NCI-H1694 treated with DMSO at 0.1 percent for 48 hours (cell line): ENCODE data around the gene DNAJC5.
"Not testable (repeated sequence)": the region's sequence is repeated elsewhere in the genome, so short reads cannot be mapped to it uniquely, and the experiment has no call there.

Experiments
- DNase-seq: peaks from one replicate; lab custom pipeline; 2025; lab: John Stamatoyannopoulos, UW

DNAJC5 gene

DNA sequence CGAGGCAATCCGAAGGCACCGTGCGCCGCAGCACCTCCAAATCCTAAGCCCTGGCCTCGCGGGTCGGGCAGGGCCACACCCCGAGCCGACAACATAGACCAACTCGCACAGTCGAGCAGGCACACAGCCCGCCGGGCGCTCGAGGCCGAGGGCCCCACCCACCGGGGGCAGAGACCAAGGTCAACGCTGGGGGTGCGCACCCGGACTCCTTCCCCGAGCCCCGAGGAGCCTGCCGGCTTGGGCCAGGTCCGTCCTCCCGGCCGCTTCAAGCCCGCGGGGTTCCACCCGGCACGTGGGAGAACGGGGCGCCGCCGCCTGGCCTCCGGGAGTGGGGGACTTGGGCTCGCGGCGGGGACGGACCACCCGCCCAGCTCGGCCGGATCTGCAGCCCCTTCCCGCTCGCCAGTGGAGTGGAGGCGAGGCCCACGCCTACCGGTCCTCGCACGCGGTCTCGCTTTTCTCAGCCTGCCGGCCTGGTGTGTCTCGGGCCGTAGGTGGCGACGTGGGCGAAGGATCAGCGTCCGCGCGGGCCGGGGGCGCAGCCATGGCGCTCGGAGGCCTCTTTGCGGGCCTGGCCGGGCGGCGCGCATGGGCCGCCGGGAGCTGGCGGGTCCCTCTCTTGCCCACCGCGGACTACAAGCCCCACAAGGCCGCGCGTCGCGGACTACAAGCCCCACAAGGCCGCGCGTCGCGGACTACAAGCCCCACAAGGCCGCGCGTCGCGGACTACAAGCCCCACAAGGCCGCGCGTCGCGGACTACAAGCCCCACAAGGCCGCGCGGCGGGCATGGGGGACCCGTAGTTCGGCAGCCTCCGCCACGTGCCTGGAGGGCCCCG lies 61.1 kb downstream of the DNAJC5 start, which contains the start of gene UCKL1:
UCKL1 (minus strand) TSS at position 590 of the 837 bp plus-strand sequence; CDS start at position 546, 44 bp downstream.
- DNase-seq, result peak; percentile 67

DNA sequence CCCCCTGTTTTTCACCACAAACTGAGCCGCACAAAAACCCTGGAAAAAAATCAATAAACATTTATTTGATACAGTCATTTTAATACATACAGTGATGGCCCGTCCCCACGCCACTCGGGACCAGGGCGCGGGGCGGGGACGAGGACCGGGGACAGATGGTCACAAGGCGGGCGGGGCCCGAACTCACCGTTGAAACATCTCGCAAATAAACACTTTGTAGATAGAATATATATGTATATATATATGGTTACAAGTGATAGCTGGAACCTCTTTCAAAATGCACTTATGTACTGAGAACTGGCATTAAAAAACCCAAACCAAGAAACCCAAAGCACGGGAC lies 61.7 kb downstream of the DNAJC5 start:
- no peak for DNase-seq

GRCh38 chr20:63957004-63957689 lies 62.2 kb downstream of the DNAJC5 start:
- peak; percentile 29 for DNase-seq

DNA sequence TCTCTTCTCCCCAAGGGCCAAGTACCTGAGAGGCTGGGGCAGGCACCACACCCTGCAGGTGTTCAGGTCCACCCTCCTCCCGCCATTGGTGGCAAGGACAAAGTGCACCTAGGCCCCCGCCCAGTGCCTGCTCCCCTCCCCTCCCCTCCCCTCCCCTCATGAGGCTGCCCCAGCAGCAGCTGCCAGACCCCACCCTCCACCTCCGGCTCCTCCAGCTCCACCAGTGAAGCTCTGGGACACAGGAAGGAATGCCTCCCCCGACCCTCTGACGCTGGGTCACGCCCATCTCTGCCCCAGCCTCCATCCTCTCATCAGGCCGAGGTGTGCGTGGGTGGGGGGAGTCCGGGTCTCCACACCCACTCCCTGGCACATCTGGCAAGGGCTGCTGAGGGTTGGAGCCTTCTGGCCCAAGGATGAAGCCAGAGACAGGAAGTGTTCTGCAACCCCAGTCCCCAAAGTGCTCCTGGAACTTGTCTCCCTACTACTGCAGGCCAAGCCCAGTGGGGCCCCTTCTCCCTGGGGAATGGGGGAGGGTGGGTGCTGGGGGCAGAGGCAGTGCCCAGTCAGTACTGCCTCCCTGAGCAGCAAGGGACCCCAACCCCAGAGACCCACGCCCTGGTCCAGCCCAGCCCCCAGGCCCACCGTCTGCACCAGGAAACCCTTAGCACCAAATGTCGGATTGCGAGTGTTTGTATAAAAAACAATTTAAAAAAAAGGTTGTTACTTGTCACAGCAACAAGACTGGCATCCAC lies 62.9 kb downstream of the DNAJC5 start:
- DNase-seq, result no peak

DNA sequence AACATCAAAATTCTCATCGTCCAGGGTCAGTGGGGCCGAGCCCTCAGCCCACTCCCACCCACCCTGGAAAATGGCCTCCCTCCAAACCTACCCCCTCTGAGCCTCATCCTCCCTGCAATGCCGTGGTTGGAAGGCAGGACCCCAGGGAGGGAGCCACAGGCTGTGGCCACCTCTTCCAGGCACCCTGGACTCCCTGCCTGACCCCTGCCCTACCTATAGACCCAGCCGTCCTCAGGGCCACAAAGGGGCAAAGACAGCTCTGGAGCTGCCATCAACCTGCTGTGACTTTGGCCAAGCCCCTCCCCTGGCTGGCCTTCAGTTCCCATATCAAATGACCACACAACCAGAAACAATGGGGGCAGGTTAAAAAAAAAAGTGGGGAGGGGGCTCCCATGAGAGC lies 63.5 kb downstream of the DNAJC5 start:
- no peak for DNase-seq

- DNase-seq, result no peak
These were observed 64.2 kb downstream of the DNAJC5 start for GRCh38 chr20:63958964-63959698.

GRCh38 chr20:63959699-63960075 lies 64.8 kb downstream of the DNAJC5 start:
- no peak for DNase-seq

DNA sequence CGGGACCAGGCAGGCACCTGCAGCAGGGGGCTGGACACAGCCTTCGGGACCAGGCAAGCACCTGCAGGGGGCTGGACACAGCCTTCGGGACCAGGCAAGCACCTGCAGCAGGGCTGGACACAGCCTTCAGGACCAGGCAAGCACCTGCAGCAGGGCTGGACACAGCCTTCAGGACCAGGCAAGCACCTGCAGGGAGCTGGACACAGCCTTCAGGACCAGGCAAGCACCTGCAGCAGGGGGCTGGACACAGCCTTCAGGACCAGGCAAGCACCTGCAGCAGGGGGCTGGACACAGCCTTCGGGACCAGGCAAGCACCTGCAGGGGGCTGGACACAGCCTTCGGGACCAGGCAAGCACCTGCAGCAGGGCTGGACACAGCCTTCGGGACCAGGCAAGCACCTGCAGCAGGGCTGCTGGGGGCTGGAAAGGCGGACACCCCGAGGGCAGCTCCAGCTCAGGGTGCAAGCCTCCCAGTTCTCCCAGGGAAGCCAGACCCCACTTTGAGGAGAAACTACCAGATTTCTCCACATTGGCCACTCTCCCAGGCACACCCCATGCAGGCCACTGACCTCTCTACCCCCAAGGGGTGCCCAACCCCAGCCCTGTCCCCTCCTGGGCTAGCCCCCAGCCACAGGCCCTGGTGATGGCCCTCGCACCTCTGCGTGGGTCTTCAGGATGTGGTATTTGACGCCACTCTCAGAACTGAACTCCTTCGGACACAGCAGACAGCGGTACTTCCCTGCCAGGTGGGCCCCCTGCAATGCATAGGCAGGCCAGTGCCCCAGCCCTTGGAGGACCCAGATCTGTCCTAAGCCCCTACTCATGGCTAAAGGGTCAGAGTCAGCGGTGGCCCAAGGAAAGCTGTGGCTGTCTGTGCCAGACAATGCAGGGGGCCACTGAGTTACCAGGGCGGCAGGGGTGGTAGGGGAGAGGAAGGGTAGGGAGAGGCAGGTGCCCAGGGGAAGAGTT lies 66.0 kb downstream of the DNAJC5 start:
- not testable (repeated sequence) for DNase-seq

DNA sequence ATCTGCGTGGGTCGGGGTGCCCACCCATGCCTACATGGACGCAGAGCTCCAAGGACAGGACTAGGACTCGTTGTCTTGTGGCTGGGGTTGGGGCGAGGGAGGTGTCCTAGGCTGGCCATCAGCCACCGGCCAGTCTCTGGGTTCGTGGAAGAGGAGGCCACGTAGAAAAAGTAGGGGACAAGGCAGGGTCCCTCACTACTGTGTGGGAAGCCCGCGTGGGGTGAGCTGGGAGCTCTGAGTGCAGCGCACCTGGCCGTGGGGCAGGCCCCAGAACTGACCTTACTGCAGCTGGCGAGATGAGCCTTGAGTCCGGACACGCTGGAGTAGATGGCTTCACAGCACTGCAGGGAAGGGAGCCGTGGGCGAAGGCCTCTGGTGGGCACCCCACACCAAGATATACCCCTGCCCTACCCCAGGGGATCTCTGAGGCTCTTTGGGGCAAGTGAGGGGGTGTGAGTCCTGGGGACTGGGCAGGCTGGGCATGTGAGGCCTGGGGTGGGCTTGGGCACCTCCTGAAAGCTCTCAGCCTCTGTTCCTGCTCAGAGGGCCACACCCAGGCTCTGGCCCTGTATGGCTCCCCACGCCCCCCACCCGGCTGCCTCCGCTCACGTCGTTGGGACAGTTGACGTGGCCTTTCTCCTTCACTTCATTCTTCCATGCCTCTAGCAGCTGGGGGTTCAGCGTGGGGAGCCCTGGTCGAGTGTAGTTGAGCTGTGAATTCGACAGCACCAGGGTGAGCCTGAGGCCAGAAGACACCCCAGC lies 66.9 kb downstream of the DNAJC5 start:
- DNase-seq, result no peak

- no peak for DNase-seq
These were observed 67.8 kb downstream of the DNAJC5 start for GRCh38 chr20:63962426-63963347.

DNA sequence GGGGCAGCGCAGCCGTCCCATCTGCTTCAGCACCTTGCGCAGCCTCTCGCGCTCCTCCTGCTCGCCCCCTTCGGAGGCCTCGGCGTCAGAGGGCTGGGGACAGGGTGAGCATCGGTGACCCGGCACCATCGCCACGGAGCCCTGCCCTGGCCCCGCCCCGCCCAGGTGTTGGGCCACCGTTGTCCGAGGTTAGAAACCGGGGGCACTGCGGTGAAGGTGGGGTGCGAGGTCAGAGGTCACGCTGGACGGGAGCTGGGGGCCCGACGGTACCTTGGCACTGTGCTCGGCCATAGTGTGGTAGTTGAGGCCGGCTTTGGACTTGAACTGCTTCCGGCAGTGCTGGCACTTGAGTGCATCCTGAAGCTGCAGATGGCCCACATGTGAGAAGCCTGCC lies 68.4 kb downstream of the DNAJC5 start:
- no peak for DNase-seq

DNA sequence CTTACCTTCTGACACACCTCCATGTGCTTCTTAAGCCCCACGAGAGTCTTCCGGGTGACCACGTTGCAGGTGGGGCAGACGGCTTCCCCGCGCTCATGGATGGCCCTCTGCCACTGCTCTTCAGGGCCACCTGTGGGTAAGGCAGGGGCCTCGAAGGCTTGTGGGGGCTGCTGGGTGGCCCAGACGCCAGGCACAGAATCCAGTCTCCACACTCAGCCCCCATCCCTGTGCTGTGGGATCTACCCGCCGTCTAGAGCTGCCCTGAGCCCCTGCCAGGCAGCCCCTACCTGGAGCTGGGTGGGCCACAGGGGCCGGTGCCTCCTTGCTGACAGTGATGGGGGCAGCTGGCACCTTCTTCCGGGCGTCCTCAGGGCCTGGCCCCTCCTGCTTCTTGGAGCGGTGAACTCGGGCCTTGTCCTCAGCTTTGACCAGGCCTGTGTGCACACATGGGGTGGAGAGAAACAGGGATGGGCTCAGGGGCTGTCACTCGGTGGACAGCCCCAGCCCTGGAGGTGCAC lies 68.9 kb downstream of the DNAJC5 start:
- DNase-seq, result no peak

GRCh38 chr20:63964412-63964811 lies 69.5 kb downstream of the DNAJC5 start:
- DNase-seq, result no peak

DNA sequence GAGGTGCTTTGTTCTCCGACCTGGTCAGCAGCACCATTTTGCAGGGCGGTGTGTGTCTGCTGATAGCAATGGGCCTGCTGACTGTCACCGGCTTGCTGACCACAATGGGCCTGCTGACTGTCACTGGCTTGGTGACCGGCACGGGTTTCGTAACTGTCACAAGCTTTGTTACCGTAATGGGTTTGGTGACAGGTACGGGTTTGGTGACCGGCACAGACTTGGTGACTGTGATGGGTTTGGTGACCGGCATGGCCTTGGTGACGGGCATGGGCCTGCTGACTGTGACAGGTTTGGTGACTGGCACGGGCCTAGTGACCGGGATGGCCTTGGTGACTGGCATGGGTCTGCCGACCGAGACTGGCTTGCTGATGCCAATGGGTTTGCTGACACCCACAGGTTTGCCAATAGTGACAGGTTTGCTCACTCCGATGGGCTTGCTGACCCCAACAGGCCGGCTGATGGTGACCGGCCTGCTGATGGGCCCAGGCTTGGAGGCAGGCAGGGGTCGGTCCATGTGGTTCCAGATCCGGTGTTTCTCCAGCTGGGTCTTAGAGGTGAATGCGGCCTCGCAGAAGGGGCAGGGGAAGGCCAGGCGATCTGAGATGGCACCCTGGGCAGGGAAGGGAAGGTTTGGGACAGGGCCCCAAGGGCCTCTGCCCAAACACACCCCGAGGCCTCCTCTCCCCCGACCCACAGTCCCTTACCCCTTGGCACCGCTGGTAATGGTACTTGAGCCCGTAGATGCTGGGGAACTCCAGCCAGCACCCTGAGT lies 71.4 kb downstream of the DNAJC5 start:
- DNase-seq, result no peak

- DNase-seq, result no peak
These were observed 72.0 kb downstream of the DNAJC5 start for GRCh38 chr20:63966944-63967322.

GRCh38 chr20:63967330-63968135 lies 72.6 kb downstream of the DNAJC5 start:
- no peak for DNase-seq
